Gastroesophageal sphincter (tissue), 4 donors: ENCODE results near the gene IPCEF1. TPM values are rescaled to one million over a fixed set of nuclear protein-coding genes. Genes with fewer than 3 reads are reported as not detected.

Source experiments
- ATAC-seq: fragments of 150-250 bp; one replicate; pipeline ENCODE4 v1.9.1; 2016; ENCODE audit warnings: mild to moderate bottlenecking, moderate library complexity
- H3K27ac ChIP-seq, 4 donors: fragments of 200-600 bp; sonication (generic) in 3 of 4; 1 replicate in 3 of 4; 2 replicates in 1 of 4; pipeline ENCODE4 v1.5.1; 2016 to 2019
- H3K27me3 ChIP-seq: fragments of 200-600 bp; sonication (generic); one replicate; pipeline ENCODE4 v1.5.1; 2019
- H3K36me3 ChIP-seq, 2 donors: fragments of 200-600 bp; sonication (generic); one replicate each; pipeline ENCODE4 v1.5.1; 2019; ENCODE audit warnings: control low read depth in 1 of 2
- H3K4me1 ChIP-seq, 3 donors: fragments of 200-600 bp; sonication (generic); 1 replicate in 2 of 3; 2 replicates in 1 of 3; pipeline ENCODE4 v1.5.1; 2016 to 2019; ENCODE audit warnings: control low read depth in 2 of 3
- H3K4me3 ChIP-seq, 2 donors: fragments of 200-600 bp; sonication (generic); one replicate each; pipeline ENCODE4 v1.5.1; 2019; ENCODE audit warnings: mild to moderate bottlenecking in 1 of 2, moderate library complexity in 1 of 2
- H3K9me3 ChIP-seq, 3 donors: fragments of 200-600 bp; sonication (generic); one replicate each; pipeline ENCODE4 v1.5.1; 2017 to 2019; ENCODE audit warnings: control low read depth in 2 of 3
- EP300 ChIP-seq: sonication (generic); formaldehyde crosslinking; IDR thresholded peaks from one replicate; pipeline ENCODE4 v1.6.1; 2017; ENCODE audit warnings: antibody characterized with exemption, mild to moderate bottlenecking
- POLR2A ChIP-seq, 2 donors: fragments of 450-650 bp; IDR thresholded peaks; one replicate each; pipeline ENCODE4 v1.6.1; 2017; ENCODE audit warnings: antibody characterized with exemption in 2 of 2, mild to moderate bottlenecking in 2 of 2, moderate library complexity in 1 of 2
- POLR2AphosphoS5 ChIP-seq: sonication (generic); formaldehyde crosslinking; IDR thresholded peaks from one replicate; pipeline ENCODE4 v1.6.1; 2017; ENCODE audit warnings: antibody characterized with exemption
- WGBS, 2 donors: methylation state at CpG; one replicate each; pipeline ENCODE4 v1.1.5; 2018; ENCODE audit warnings: low coverage in 1 of 2; 5-methylcytosine and 5-hydroxymethylcytosine counted together
- total RNA-seq, 4 donors: library from RNA; depleted of rRNA; stranded (reverse); fragments of >200 nt; gene quantifications; one replicate each; pipeline ENCODE4 v1.1.0, GENCODE V29; 2016
- TF ChIP-seq, protein P1 (sequence below), 4 experiments: fragments of 200-600 bp in 2 of 4; fragments of 450-650 bp in 2 of 4; sonication (generic) in 1 of 4; IDR thresholded peaks; one replicate each; pipeline ENCODE4 v1.5.1; 2017 to 2019; ENCODE audit warnings: antibody characterized with exemption in 4 of 4, mild to moderate bottlenecking in 2 of 4, moderate library complexity in 2 of 4

IPCEF1 gene
- total RNA-seq, 4 donors from 2014 or later = 0.27 to 7.3 (median 1.2) TPM

DNA sequence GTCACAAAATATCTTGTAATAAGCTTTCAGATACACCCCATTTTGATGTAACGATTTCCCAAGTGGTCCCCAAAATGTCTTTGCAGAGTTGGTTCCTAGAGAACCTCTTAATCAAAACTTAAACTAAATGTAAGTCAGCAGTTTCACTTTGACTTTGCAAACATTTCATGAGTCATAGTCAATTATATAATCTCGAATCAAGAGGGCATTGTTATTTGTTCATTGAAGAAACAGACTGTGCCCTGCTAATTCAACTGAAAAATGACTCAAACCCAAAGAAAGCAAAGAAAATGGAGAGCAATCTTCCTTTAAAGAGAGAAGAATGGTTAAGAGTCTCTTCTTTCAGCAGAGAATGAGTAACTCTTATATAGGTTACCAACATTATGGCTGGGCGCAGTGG, 58.3 kb downstream of the IPCEF1 start:
- Histone ChIP-seq H3K4me1 (peaks cover 0 to 9% (median 0%) of the 10 kb centered on the region in 3 donors), H3K4me3 (no peak overlapping the region), H3K36me3 (no peaks in the 10 kb centered on the region), H3K27ac (no peak overlapping the region), H3K27me3 (no peaks in the 10 kb centered on the region), H3K9me3 (no peaks in the 10 kb centered on the region)
- WGBS, 2 donors = 45 to 50% methylated on average over 2 to 3 of the region's 3 CpGs
- no peak for ATAC-seq
- no peak for TF ChIP-seq POLR2A (IDR thresholded peaks at IDR 0.05)
- TF ChIP-seq EP300 = no peak
- no peak for TF ChIP-seq POLR2AphosphoS5
- TF ChIP-seq, protein P1, sequence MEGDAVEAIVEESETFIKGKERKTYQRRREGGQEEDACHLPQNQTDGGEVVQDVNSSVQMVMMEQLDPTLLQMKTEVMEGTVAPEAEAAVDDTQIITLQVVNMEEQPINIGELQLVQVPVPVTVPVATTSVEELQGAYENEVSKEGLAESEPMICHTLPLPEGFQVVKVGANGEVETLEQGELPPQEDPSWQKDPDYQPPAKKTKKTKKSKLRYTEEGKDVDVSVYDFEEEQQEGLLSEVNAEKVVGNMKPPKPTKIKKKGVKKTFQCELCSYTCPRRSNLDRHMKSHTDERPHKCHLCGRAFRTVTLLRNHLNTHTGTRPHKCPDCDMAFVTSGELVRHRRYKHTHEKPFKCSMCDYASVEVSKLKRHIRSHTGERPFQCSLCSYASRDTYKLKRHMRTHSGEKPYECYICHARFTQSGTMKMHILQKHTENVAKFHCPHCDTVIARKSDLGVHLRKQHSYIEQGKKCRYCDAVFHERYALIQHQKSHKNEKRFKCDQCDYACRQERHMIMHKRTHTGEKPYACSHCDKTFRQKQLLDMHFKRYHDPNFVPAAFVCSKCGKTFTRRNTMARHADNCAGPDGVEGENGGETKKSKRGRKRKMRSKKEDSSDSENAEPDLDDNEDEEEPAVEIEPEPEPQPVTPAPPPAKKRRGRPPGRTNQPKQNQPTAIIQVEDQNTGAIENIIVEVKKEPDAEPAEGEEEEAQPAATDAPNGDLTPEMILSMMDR (IDR thresholded peaks at IDR 0.05) = no peak

DNA sequence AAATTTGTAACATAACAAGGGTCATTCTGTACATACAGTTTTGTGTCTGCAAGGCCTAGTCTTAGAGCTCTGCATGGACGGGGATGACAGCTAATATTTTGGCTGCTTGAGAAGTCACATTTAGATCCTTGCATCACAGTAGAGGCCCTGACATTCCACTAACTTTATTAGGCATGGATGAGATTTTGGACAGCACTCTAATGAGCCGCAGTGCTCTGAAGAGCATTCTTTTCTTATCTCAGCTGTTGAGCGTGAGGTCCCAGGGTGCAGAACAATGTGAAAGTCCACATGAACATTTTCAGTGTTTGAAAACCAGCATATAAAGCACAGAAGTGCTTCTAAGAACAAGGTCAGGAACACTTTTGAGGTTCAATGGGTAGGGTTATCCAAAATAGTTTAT, 58.9 kb downstream of the IPCEF1 start:
- TF ChIP-seq POLR2A (IDR thresholded peaks at IDR 0.05) (no peak), EP300 (no peak), POLR2AphosphoS5 (no peak)
- TF ChIP-seq, protein P1 (IDR thresholded peaks at IDR 0.05) = no peak
- no peaks in the 10 kb centered on the region for H3K36me3 ChIP-seq
- no peaks in the 10 kb centered on the region for H3K27me3 ChIP-seq
- peaks cover 0 to 9% (median 0%) of the 10 kb centered on the region in 3 donors for H3K4me1 ChIP-seq
- 36 to 56% methylated on average over 2 to 3 of the region's 3 CpGs for WGBS, 2 donors
- H3K9me3 ChIP-seq = no peaks in the 10 kb centered on the region
- no peak overlapping the region for H3K4me3 ChIP-seq
- no peak overlapping the region for H3K27ac ChIP-seq
- ATAC-seq = no peak

DNA sequence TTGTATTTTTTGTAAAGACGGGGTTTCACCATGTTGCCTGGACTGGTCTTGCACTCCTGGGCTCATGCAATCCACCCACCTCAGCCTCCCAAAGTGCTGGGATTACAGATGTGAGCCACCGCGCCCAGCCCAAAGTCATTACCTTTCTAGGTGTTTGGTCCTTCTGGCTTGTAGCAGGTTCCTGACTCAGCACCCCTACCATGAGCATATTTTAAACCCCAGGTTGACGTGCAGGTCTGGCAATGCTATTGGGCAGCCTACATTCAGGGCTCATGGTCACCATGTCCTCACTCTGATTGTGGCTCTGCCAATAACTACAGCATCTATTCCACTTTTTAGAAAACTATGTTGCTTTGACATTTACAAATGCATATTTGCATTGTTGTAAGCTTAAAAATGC, 59.4 kb downstream of the IPCEF1 start:
- WGBS, 2 donors = 92 to 97% methylated on average over 3 to 4 of the region's 4 CpGs
- Histone ChIP-seq H3K27ac (no peak overlapping the region), H3K27me3 (no peaks in the 10 kb centered on the region)

DNA sequence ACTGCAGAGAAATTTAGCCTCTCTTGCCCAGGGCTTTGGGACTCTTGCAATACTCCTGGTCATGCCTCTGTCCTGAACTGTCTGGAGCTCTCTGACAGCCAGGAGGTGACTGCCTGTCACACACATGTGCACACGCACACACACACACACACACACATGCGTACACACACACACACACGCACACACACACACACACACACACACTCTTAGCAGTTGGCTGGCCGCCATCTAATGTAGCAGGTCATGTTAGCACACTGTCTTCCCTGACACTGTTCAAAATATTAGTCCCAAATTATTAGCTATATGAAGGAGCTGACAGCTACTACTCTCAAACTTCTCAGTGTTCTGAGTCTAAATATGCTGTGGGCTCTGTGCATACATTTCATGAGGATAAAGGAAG, 60.9 kb downstream of the IPCEF1 start:
- Histone ChIP-seq H3K36me3 (no peaks in the 10 kb centered on the region), H3K4me3 (no peak overlapping the region), H3K4me1 (peaks cover 0 to 9% (median 0%) of the 10 kb centered on the region in 3 donors), H3K27me3 (no peaks in the 10 kb centered on the region), H3K9me3 (no peaks in the 10 kb centered on the region), H3K27ac (no peak overlapping the region)
- WGBS, 2 donors = 53 to 68% methylated on average over 3 of the region's 4 CpGs
- TF ChIP-seq, protein P1 (IDR thresholded peaks at IDR 0.05) = no peak
- TF ChIP-seq POLR2A (IDR thresholded peaks at IDR 0.05) (no peak), EP300 (no peak), POLR2AphosphoS5 (no peak)
- no peak for ATAC-seq

More for the DNA sequence above, 59.4 kb downstream of the IPCEF1 start:
- Histone ChIP-seq H3K36me3 (no peaks in the 10 kb centered on the region), H3K4me1 (peaks cover 0 to 9% (median 0%) of the 10 kb centered on the region in 3 donors), H3K4me3 (no peak overlapping the region), H3K9me3 (no peaks in the 10 kb centered on the region)
- no peak for ATAC-seq
- TF ChIP-seq, protein P1 (IDR thresholded peaks at IDR 0.05) = no peak
- TF ChIP-seq POLR2A (IDR thresholded peaks at IDR 0.05) = no peak
- no peak for TF ChIP-seq EP300
- no peak for TF ChIP-seq POLR2AphosphoS5

DNA sequence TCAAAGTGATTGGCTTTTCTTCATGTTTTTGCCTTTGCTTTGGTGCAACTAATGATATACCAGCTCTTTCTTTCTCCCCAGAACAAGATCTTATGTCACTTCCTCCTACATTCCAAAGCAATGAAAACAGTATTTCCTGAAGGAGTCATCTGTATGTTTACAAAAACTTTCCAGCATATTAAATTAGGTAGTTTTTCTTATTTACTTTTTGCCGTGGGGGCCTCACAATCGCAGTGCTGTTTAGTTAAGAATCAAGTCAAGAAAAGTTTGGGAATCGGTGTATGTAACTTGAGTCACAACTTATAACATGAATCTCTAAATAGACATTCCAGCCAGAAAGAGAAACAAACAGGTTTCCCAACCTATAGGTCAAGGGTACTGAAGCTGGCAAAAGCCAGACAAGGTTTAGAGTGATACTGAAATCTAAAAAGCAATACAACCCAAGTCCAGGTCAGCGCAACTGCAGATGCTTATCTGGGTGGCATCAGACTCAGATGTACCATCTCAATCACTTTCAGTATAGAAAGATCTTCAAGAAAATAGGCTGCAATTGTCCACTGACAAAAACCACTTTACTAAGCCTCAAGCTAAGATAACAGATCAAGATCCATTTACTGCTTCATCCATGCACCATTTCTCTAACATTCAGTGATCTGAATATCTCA, 63.6 kb downstream of the IPCEF1 start:
- ATAC-seq = no peak
- TF ChIP-seq POLR2A (IDR thresholded peaks at IDR 0.05) = no peak
- no peak for TF ChIP-seq POLR2AphosphoS5
- no peak for TF ChIP-seq EP300
- TF ChIP-seq, protein P1 (IDR thresholded peaks at IDR 0.05) = no peak
- H3K4me3 ChIP-seq = no peak overlapping the region
- 40 to 48% methylated on average over 4 of the region's 4 CpGs for WGBS, 2 donors
- no peaks in the 10 kb centered on the region for H3K9me3 ChIP-seq
- H3K4me1 ChIP-seq = peaks cover 0 to 4% (median 0%) of the 10 kb centered on the region in 3 donors
- no peak overlapping the region for H3K27ac ChIP-seq
- no peaks in the 10 kb centered on the region for H3K27me3 ChIP-seq
- no peaks in the 10 kb centered on the region for H3K36me3 ChIP-seq
